Neural cell (in vitro differentiated cells): ENCODE results near the gene SYCP2. TPM values are rescaled to one million over a fixed set of nuclear protein-coding genes. Genes with fewer than 3 reads are reported as not detected.

ENCODE experiments used
- H2AFZ ChIP-seq: fragments of 200-600, 300-800 bp; sonication (generic), shearing (Covaris generic); 2 replicates; pipeline ENCODE4 v1.6.0; 2014; ENCODE audit warnings: low read depth, mild to moderate bottlenecking, antibody characterized with exemption, low read length, moderate library complexity
- H3F3A ChIP-seq: fragments of 200-600 bp; shearing (Covaris generic); 2 replicates; pipeline ENCODE4 v1.6.1; 2016; ENCODE audit warnings: mild to moderate bottlenecking, moderate library complexity, mixed read lengths, antibody characterized with exemption, low read length; ENCODE audit not compliant: insufficient read depth, poor library complexity, severe bottlenecking
- H3K27ac ChIP-seq: fragments of 200-600, 300-800 bp; sonication (generic), shearing (Covaris generic); 2 replicates; pipeline ENCODE4 v1.5.1; 2014; ENCODE audit warnings: mild to moderate bottlenecking, low read length, moderate library complexity
- H3K27me3 ChIP-seq: fragments of 300-800, 200-600 bp; sonication (generic), shearing (Covaris generic); 2 replicates; pipeline ENCODE4 v1.6.0; 2014; ENCODE audit warnings: mild to moderate bottlenecking, low read depth, low read length, moderate library complexity; ENCODE audit not compliant: insufficient read depth
- H3K36me3 ChIP-seq: fragments of 300-800, 200-600 bp; sonication (generic), shearing (Covaris generic); 2 replicates; pipeline ENCODE4 v1.5.1; 2014; ENCODE audit warnings: mild to moderate bottlenecking, antibody characterized with exemption, low read length, moderate library complexity; ENCODE audit not compliant: insufficient read depth
- H3K4me2 ChIP-seq: fragments of 300-800, 200-600 bp; sonication (generic), shearing (Covaris generic); 2 replicates; pipeline ENCODE4 v1.6.0; 2014; ENCODE audit warnings: mild to moderate bottlenecking, low read length
- H3K4me3 ChIP-seq: fragments of 300-800, 200-600 bp; sonication (generic), shearing (Covaris generic); 2 replicates; pipeline ENCODE4 v1.5.1; 2014; ENCODE audit warnings: mild to moderate bottlenecking, low read length, moderate library complexity
- H3K79me2 ChIP-seq: fragments of 200-600 bp; shearing (Covaris generic); replicated peaks from 2 replicates; pipeline ENCODE4 v1.6.0; 2014; ENCODE audit warnings: mild to moderate bottlenecking, low read length, moderate library complexity; ENCODE audit not compliant: insufficient read depth
- H3K9ac ChIP-seq: fragments of 300-800, 200-600 bp; sonication (generic), shearing (Covaris generic); 2 replicates; pipeline ENCODE4 v1.6.1; 2016; ENCODE audit warnings: mild to moderate bottlenecking, low read length, mixed read lengths
- H3K9me2 ChIP-seq: fragments of 200-600 bp; shearing (Covaris generic); 2 replicates; pipeline ENCODE4 v1.6.1; 2016; ENCODE audit warnings: mild to moderate bottlenecking, low read length, mixed read lengths; ENCODE audit not compliant: insufficient read depth
- H3K9me3 ChIP-seq: fragments of 200-600, 300-800 bp; sonication (generic), shearing (Covaris generic); 2 replicates; pipeline ENCODE4 v1.6.1; 2016; ENCODE audit warnings: mild to moderate bottlenecking, mixed run types, low read length, moderate library complexity, mixed read lengths
- H4K20me1 ChIP-seq: fragments of 200-600 bp; shearing (Covaris generic); 2 replicates; pipeline ENCODE4 v1.6.1; 2016; ENCODE audit warnings: mild to moderate bottlenecking, mixed run types; ENCODE audit not compliant: insufficient read depth
- EP300 ChIP-seq: fragments of 450-650 bp; conservative IDR thresholded peaks from 2 replicates; pipeline ENCODE4 v1.6.1; 2014; ENCODE audit warnings: antibody characterized with exemption, mild to moderate bottlenecking, moderate library complexity; ENCODE audit not compliant: poor library complexity, severe bottlenecking
- EZH2 ChIP-seq: fragments of 200-600, 300-800 bp; shearing (Covaris generic), sonication (generic); IDR thresholded peaks from 2 replicates; pipeline ENCODE4 v1.6.1; 2014; ENCODE audit warnings: antibody characterized with exemption, low read length, borderline replicate concordance, mild to moderate bottlenecking; ENCODE audit not compliant: insufficient read depth, poor library complexity, severe bottlenecking
- MXI1 ChIP-seq: fragments of 450-650 bp; conservative IDR thresholded peaks from 2 replicates; pipeline ENCODE4 v1.6.1; 2014; ENCODE audit warnings: antibody characterized with exemption, mild to moderate bottlenecking; ENCODE audit not compliant: poor library complexity, severe bottlenecking
- POLR2AphosphoS5 ChIP-seq: IDR thresholded peaks from 2 replicates; pipeline ENCODE4 v1.6.1; 2012
- RAD21 ChIP-seq: fragments of 450-650 bp; conservative IDR thresholded peaks from 2 replicates; pipeline ENCODE4 v1.6.1; 2014; ENCODE audit warnings: antibody characterized with exemption, mild to moderate bottlenecking, moderate library complexity
- SMC3 ChIP-seq: fragments of 450-650 bp; conservative IDR thresholded peaks from 2 replicates; pipeline ENCODE4 v1.6.1; 2014; ENCODE audit warnings: antibody characterized with exemption, mild to moderate bottlenecking, moderate library complexity; ENCODE audit not compliant: poor library complexity
- TAF1 ChIP-seq: IDR thresholded peaks from 2 replicates; pipeline ENCODE4 v1.6.1; 2012; ENCODE audit warnings: low read depth
- polyA plus RNA-seq: library from polyadenylated mRNA; depleted of rRNA; stranded (reverse); fragments of >200 nt; gene quantifications from 2 replicates; pipeline ENCODE4 v1.2.3, GENCODE V29; 2014
- TF ChIP-seq, protein P1 (sequence below): IDR thresholded peaks from 2 replicates; pipeline ENCODE4 v1.6.1; 2012; ENCODE audit warnings: borderline replicate concordance
- TF ChIP-seq, protein P2 (sequence below): fragments of 450-650 bp; IDR thresholded peaks from 2 replicates; pipeline ENCODE4 v1.5.1; 2014; ENCODE audit warnings: antibody characterized with exemption, mild to moderate bottlenecking, moderate library complexity; ENCODE audit not compliant: poor library complexity, severe bottlenecking

SYCP2 gene
- polyA plus RNA-seq, 1 donor from 2014 or later, result 1.4 TPM

GRCh38 chr20:59871096-59871495 lies 62.3 kb downstream of the SYCP2 start:
- no peaks in the 10 kb centered on the region for H4K20me1 ChIP-seq
- no peak overlapping the region for H3K27ac ChIP-seq
- no peak overlapping the region for H3K4me2 ChIP-seq
- H3K9me2 ChIP-seq, result no peaks in the 10 kb centered on the region
- no peaks in the 10 kb centered on the region for H3K9me3 ChIP-seq
- no peaks in the 10 kb centered on the region for H3K27me3 ChIP-seq
- H3K4me3 ChIP-seq, result no peak overlapping the region
- TF ChIP-seq RAD21 (no peak), POLR2AphosphoS5 (no peak), EZH2 (no peak), MXI1 (no peak), EP300 (no peak), TAF1 (no peak), SMC3 (no peak)
- TF ChIP-seq, protein P1, sequence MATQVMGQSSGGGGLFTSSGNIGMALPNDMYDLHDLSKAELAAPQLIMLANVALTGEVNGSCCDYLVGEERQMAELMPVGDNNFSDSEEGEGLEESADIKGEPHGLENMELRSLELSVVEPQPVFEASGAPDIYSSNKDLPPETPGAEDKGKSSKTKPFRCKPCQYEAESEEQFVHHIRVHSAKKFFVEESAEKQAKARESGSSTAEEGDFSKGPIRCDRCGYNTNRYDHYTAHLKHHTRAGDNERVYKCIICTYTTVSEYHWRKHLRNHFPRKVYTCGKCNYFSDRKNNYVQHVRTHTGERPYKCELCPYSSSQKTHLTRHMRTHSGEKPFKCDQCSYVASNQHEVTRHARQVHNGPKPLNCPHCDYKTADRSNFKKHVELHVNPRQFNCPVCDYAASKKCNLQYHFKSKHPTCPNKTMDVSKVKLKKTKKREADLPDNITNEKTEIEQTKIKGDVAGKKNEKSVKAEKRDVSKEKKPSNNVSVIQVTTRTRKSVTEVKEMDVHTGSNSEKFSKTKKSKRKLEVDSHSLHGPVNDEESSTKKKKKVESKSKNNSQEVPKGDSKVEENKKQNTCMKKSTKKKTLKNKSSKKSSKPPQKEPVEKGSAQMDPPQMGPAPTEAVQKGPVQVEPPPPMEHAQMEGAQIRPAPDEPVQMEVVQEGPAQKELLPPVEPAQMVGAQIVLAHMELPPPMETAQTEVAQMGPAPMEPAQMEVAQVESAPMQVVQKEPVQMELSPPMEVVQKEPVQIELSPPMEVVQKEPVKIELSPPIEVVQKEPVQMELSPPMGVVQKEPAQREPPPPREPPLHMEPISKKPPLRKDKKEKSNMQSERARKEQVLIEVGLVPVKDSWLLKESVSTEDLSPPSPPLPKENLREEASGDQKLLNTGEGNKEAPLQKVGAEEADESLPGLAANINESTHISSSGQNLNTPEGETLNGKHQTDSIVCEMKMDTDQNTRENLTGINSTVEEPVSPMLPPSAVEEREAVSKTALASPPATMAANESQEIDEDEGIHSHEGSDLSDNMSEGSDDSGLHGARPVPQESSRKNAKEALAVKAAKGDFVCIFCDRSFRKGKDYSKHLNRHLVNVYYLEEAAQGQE, result no peak
- TF ChIP-seq, protein P2, sequence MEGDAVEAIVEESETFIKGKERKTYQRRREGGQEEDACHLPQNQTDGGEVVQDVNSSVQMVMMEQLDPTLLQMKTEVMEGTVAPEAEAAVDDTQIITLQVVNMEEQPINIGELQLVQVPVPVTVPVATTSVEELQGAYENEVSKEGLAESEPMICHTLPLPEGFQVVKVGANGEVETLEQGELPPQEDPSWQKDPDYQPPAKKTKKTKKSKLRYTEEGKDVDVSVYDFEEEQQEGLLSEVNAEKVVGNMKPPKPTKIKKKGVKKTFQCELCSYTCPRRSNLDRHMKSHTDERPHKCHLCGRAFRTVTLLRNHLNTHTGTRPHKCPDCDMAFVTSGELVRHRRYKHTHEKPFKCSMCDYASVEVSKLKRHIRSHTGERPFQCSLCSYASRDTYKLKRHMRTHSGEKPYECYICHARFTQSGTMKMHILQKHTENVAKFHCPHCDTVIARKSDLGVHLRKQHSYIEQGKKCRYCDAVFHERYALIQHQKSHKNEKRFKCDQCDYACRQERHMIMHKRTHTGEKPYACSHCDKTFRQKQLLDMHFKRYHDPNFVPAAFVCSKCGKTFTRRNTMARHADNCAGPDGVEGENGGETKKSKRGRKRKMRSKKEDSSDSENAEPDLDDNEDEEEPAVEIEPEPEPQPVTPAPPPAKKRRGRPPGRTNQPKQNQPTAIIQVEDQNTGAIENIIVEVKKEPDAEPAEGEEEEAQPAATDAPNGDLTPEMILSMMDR, result no peak
- no peaks in the 10 kb centered on the region for H3K36me3 ChIP-seq
- no peak overlapping the region for H3K9ac ChIP-seq
- H3F3A ChIP-seq, result no peaks in the 10 kb centered on the region
- no peaks in the 10 kb centered on the region for H3K79me2 ChIP-seq
- H2AFZ ChIP-seq, result no peak overlapping the region

DNA sequence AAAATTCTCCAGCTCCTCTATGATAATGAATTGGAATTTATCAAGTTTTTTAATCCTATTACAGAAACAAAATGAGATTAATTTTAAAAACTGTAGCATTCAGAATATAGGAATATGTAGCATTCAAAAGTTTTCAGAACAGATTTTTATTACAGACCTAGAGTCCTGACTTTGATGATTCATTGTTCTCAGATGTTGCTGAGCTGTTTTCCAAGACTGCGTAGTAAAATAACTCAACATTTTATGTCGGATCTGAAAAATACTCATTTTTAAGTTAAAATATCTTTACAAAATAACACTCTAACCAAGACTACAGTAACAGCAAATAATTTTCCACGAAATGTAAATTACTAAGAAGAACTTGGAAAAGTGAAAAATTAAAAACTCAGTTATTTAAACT lies 67.1 kb downstream of the SYCP2 start:
- H2AFZ ChIP-seq, result no peak overlapping the region
- no peak for TF ChIP-seq RAD21
- TF ChIP-seq, protein P1, result no peak
- TF ChIP-seq, protein P2, result no peak
- TF ChIP-seq SMC3, result no peak
- TF ChIP-seq MXI1, result no peak
- no peak for TF ChIP-seq POLR2AphosphoS5
- no peak for TF ChIP-seq TAF1
- TF ChIP-seq EZH2, result no peak
- no peak for TF ChIP-seq EP300

More for the DNA sequence above, 67.1 kb downstream of the SYCP2 start:
- H3K36me3 ChIP-seq, result no peaks in the 10 kb centered on the region
- H3K4me2 ChIP-seq, result no peak overlapping the region
- no peak overlapping the region for H3K4me3 ChIP-seq
- H3K9me3 ChIP-seq, result no peaks in the 10 kb centered on the region
- no peak overlapping the region for H3K9ac ChIP-seq
- H3F3A ChIP-seq, result no peaks in the 10 kb centered on the region
- H3K79me2 ChIP-seq, result no peaks in the 10 kb centered on the region
- H4K20me1 ChIP-seq, result no peaks in the 10 kb centered on the region
- no peaks in the 10 kb centered on the region for H3K9me2 ChIP-seq
- no peak overlapping the region for H3K27ac ChIP-seq
- no peaks in the 10 kb centered on the region for H3K27me3 ChIP-seq
